Bronchial epithelial cell (primary cell): Measurements from ENCODE around the gene IZUMO4. TPM values are rescaled to one million over a fixed set of nuclear protein-coding genes. Genes with fewer than 3 reads are reported as not detected.

Experiments used
- DNase-seq: peaks from one replicate; pipeline ENCODE4 v3.0.0-alpha.2; 2010; ENCODE audit warnings: low read depth
- FAIRE-seq: peaks from 2 replicates; lab custom pipeline; 2011; peaks lifted over from hg19 to GRCh38; lab: Jason Lieb, UNC
- H3K27me3 ChIP-seq: 2 replicates; pipeline ENCODE4 v1.5.1; 2011; ENCODE audit warnings: low read length; ENCODE audit not compliant: control insufficient read depth, insufficient read depth
- H3K36me3 ChIP-seq: 2 replicates; pipeline ENCODE4 v1.5.1; 2011; ENCODE audit warnings: low read length; ENCODE audit not compliant: control insufficient read depth, insufficient read depth
- H3K4me3 ChIP-seq: 2 replicates; pipeline ENCODE4 v1.5.1; 2011; ENCODE audit warnings: mild to moderate bottlenecking, low read depth, low read length, control low read depth
- CTCF ChIP-seq: IDR thresholded peaks from 2 replicates; pipeline ENCODE4 v1.5.1; 2011; ENCODE audit warnings: mild to moderate bottlenecking, moderate library complexity, low read length, control low read depth, inconsistent platforms; ENCODE audit not compliant: insufficient read depth, severe bottlenecking
- total RNA-seq: library from RNA; depleted of rRNA; stranded (reverse); fragments of >200 nt; gene quantifications from 2 replicates; pipeline ENCODE4 v1.2.1, GENCODE V29; 2014

Gene IZUMO4
- total RNA-seq, 1 donor from 2014 or later, result 3.7 TPM

GRCh38 chr19:2058570-2059421 lies 37.9 kb upstream of the IZUMO4 start:
- DNase-seq, result no peak
- no peak overlapping the region for H3K4me3 ChIP-seq
- no peak for FAIRE-seq
- no peaks in the 10 kb centered on the region for H3K27me3 ChIP-seq
- TF ChIP-seq CTCF, result no peak
- no peaks in the 10 kb centered on the region for H3K36me3 ChIP-seq

GRCh38 chr19:2059422-2060201 lies 37.1 kb upstream of the IZUMO4 start:
- Histone ChIP-seq H3K4me3 (no peak overlapping the region), H3K36me3 (no peaks in the 10 kb centered on the region), H3K27me3 (no peaks in the 10 kb centered on the region)
- TF ChIP-seq CTCF, result no peak
- FAIRE-seq (no peak), DNase-seq (peak; percentile 28)

- FAIRE-seq, result no peak
- no peak for TF ChIP-seq CTCF
- Histone ChIP-seq H3K27me3 (no peaks in the 10 kb centered on the region), H3K4me3 (peak overlapping the region; percentile 41), H3K36me3 (no peaks in the 10 kb centered on the region)
- DNase-seq, result peak; percentile 56
Measured at GRCh38 chr19:2060884-2061494, 35.7 kb upstream of the IZUMO4 start.

- DNase-seq (peak; percentile 86), FAIRE-seq (no peak)
- Histone ChIP-seq H3K36me3 (no peaks in the 10 kb centered on the region), H3K4me3 (peak overlapping the region; percentile 45), H3K27me3 (no peaks in the 10 kb centered on the region)
- TF ChIP-seq CTCF, result no peak
Measured at GRCh38 chr19:2061495-2062388, 35.0 kb upstream of the IZUMO4 start.

GRCh38 chr19:2062389-2062729 lies 34.4 kb upstream of the IZUMO4 start:
- FAIRE-seq (no peak), DNase-seq (no peak)
- no peaks in the 10 kb centered on the region for H3K36me3 ChIP-seq

More at GRCh38 chr19:2062389-2062729, 34.4 kb upstream of the IZUMO4 start:
- Histone ChIP-seq H3K4me3 (no peak overlapping the region), H3K27me3 (no peaks in the 10 kb centered on the region)
- TF ChIP-seq CTCF, result no peak
